HG03457 (cell line): ENCODE data around the gene TCEA2.
"Not testable (repeated sequence)": the region's sequence is repeated elsewhere in the genome, so short reads cannot be mapped to it uniquely, and the experiment has no call there.

Source experiments
- ATAC-seq: cut with Tn5 transposase; IDR thresholded peaks from one replicate; pipeline ENCODE4 v1.9.1; 2021; ENCODE audit warnings: moderate number of reproducible peaks; ENCODE audit not compliant: unreplicated experiment

TCEA2 gene

DNA sequence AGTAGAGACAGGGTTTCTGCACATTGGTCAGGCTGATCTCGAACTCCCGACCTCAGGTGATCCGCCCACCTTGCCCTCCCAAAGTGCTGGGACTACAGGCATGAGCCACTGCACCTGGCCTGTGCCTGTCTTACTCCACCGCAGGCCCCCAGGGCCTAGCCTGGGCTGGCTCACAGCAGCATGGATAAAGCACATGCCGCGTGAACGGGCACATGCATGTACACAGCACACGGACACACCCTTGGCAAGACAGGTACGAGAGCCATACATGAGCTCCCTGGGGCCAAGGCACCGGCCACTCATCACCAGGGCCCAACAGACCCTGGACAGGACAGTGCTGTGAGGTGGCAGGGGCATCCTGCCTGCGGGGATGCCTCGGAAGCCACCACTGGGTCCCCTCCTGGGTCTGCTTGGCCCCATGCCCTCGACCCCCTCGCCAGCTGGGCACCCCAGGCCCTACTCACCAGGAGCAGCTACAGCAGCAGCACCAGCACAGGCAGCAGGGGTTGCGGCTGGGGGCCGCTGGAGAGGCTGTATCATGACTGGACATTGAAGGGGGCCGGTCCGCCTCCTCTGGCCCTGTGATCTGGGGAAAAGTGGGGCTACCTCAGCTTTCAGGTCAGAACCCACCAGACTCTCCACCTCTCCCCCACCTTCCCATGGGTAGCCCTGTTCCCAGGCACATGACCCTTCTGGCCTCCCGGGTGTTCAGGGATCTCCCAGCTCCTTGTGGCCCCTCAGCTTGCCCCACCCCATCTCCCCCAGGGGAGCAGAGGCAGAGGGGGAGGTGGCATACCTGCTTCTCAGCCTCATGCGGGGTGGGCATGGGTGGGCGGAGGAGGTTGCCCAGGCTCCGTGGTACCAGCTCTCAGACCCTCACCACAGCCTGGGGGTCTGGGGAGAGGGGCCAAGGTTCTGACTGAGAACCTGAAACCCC is 13.3 kb downstream of the TCEA2 start:
- ATAC-seq = no peak

DNA sequence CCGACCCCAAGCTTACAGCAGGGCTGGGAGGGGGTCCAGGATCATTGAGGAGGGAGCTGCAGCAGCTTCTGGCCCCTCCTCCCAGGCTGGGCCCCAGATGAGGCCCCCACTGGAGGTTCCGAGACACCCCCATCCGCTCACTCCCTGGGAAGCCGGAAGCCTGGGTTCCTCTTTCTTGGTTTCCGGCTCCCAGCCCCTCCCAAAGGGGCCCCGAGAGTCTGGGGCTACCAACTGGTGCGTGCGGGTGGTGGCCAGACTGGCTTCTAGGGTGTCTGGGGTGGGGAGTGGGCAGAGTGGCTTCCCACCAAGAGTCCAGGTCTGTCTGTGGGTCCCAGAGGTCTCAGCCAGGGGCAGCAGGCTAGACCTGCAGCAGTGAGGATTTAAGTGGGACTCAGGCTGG is 14.1 kb downstream of the TCEA2 start:
- ATAC-seq = no peak

DNA sequence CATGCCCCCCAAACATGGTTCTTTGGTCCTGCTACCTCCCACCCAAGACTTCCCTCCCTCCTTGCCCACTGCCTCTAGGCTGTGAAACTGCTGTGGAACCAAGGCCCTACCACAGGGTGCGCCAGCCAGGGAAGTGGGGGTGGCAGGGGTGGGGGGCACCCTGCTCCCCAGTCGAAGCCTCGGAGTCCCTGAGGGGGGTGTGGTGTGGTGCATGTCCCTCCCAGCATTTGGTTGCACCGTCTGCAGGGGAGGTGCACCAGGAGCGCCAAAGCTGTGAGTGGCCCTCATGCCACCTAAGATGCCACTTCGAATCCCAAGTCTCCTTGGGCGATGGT is 14.5 kb downstream of the TCEA2 start:
- ATAC-seq = no peak

DNA sequence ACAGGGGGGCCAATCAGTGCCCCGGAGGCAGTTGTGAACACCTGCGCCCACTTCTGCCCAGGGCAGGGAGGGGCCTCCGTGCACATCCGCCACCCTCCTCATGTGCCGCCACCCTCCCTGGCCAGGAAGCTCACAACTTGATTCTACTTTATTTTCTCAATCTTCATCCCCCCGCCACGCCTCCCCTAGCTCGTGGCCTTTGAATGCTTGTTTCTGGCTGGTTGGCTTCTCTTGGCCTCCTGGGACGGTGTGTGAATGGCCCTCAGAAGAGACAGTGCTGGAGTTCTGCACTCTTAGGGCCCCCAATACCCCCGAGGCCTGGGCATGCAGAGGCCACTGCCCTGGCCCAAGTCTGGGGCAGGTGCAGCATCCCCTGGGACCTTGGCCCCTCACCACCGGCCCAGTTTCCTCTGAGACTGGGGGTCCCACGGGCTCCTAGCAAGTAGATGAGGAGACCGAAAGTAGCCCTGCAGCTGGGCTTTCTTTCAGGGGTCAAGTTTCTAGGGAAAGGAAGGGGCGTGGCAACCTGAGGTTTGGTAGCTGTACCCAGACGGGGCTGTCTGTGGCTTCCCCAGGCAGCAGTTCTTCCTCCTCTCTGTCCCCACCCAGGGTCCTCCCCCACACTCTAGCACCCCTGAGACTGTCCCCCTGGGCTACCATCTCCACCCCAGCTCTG is 15.0 kb downstream of the TCEA2 start:
- no peak for ATAC-seq

DNA sequence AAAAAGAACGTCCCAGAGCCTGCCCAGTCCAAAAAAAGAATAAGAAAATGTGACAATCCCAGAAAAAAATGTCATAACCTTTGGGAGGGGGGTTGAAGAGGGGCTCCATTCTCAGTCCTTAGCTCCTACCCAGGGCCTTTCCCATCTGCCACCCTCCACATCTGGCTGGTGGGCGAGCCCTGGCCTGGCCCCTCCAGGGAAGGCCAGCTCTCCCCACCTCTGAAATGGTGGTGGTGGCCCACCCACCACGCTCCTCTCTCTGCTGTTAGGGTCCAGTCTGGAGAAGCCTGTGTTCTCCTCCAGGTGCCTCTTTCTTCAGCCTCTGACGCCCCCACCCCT is 15.9 kb downstream of the TCEA2 start:
- no peak for ATAC-seq

DNA sequence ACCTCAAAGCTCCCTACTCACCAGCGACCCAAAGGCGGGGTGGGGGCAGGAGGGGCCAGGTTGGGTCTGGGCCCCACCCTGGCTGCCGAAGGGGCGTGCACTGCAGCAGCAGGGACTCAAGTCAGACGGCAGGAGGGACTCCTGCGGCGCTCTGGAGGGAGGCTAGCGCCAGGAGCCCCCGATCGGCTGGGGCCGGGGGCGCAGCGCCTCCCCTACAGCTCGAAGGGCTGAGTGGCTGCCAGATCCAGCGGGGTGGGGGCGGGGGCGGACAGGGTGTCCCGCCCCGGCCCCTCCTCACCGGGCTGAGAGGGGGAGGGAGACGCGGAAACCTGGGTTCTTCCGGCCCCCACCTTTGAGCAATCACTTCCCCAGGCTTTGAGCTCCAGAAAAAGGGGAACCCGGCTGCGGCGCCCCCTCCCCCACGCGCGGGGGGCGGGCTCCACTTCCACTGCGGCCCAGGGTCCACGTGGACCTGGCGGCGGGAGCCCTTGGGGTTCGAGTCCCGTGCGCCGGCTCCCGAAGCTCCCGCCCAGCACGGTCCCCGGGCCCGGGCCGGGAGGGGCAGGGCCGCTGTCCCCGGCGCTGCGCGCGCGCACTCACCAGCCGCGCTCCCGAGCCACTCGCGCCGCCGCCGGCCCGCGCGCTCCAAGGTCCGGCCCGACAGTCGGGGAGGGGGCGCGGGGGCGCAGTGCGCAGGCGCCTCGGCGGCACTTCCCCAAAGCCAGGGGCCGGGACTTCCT is 16.4 kb downstream of the TCEA2 start, which contains the start of gene RGS19:
Gene RGS19, minus strand, starts transcription at position 246 of the 740 bp plus-strand sequence. CDS start 2,632 bp downstream, outside the sequence.
- no peak for ATAC-seq

DNA sequence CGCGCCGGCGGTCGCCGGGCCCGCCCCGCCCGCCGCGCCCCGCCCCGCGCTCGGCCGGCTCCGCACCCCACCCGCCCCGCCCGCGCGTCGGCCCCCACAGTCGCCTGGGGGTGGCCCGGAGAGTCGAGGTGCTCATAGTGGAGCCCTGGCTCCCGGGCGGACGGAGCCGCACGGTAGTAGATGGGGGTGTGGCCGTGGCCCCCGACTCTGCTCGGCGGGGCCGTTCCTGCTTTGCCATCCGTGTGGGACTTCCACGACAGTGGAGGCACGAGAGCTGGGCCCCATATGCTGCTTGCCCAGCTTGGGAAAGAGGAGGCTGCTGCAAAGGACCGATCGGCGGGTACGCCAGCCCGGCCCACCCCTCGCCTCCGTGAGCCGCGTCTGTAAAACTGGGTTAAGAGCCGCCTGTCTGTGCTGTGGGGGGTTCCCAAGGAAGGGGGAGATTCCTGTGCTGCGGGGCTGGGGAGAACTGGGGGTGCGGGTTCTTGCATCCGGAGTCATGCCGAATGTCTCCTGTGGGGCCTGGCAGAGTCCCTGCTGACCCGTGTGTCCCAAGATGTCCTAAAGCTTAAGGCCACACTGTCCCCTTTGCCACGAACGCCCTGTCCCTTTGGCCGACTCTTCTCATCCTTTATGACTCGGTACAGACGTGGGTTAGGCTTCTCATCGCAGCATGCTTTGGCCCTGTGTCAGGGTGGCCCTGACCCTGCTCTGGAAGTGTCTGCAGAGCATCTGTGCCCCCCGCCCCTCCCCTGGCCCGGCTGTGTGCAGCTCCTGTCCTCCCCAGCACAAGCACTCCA is 17.2 kb downstream of the TCEA2 start, which contains the start of gene OPRL1:
Gene OPRL1, plus strand, starts transcription at position 70 of the 800 bp plus-strand sequence. CDS start 12,639 bp downstream, outside the sequence.
- no peak for ATAC-seq

DNA sequence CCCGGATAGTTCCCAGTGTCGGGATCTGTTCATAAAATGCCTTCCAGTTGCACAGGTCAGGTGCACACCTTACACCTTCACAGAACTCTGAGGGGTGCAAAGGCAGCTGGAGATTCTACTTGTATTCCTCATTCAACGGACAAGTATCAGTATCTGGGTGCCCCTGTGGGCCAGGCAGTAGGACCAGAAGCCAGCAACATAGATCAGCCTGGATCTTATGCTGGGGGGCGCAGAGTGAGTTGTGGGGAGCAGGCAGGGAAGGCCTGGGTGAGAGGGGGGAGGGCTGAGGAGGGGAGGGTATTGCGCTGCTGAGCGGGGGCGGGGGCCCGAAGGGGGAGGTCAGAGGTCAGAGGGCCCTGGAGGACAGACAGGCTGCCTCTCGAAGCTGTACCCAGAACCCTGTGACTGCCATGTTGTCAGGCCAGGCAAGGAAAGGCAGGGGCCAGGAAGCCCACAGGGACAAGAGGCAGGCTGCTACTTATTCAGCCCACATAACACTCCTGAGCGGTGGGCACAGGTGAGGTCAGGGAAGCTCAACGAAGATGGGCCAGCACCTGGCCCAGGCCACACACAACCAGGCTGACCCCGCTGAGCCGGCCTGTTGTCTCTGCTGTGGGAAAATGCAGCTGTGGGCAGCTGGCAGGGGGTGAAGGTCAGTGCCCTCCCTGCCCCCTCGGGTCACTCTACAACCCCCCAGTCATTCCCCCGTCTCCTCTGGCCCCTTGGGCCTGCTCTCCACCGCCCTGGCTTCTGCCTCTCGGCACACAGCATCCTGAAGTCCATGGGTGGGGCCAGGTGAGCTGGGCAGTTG is 18.0 kb downstream of the TCEA2 start:
- ATAC-seq = no peak

DNA sequence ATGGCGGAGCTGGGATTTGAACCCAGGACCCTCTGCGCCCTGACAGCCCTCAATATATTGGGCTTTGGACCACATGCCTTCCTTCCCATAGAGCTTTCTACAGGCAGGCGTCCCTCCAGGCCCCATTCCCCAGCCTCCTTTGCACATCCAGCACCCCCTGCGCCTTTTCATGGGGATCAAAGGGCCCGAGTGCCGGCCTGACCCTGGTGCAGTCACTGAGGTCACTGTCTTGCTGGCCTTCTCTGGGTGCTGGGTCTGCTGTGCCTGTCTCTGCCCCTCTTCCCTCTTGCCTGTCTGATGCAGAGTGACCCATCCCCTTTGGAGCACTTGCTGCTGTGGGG is 18.6 kb downstream of the TCEA2 start:
- no peak for ATAC-seq

DNA sequence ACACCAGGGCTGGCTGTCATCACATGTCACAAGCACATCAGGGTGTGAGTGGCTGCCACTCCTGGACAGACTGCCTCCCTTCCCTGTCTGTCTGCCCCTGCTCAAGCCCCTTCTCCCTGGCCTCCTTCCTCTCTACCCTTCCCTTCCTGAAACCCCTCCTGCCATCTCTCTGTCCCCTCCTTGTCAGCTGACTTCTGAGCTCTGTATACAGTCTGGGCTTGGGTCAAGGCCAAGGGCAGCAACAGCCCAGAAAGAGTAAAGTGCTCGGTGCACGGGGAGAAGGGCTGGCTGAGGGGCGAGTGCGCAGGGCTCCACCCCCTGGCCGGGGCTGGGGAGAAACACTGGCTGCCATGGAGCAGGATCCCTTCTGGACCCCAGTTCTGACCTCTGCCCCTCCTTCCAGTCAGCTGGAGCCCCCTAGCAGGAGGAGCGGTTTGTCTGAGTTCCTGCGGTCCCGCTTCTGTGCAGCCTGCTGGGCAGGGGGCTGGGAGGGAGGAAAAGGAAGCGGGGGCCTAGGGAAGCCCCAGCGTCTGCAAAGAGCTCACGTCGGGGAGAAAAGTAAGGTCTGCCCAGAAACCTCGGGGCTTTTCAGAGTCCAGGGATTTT is 19.2 kb downstream of the TCEA2 start:
- no peak for ATAC-seq

DNA sequence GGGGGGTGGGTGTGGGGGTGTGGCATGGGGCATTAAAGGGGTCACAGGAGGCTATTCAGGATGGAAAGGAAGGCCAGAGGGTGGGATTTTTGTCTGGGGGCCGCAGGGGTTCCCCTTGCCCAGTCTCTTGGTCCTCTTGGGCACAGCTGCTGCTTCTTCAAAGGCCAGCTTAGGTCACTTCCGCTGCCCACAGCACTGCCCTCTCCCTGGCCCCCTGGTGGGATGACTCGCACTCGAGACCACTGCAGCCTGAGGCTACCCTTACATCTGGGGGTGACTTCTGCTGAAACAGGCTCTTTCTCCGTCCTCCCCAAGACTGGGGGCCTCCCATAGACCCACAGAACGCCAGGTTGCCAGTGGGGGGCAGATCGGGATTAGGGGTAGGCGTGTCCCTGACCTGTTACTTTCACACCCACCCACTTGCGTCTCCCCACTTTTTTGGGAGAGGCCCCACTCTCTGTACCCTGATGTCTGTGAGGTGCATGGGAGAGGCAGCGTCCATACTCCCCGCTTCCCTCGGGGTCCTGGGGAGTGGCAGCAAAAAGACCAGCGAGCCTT is 19.9 kb downstream of the TCEA2 start:
- no peak for ATAC-seq

DNA sequence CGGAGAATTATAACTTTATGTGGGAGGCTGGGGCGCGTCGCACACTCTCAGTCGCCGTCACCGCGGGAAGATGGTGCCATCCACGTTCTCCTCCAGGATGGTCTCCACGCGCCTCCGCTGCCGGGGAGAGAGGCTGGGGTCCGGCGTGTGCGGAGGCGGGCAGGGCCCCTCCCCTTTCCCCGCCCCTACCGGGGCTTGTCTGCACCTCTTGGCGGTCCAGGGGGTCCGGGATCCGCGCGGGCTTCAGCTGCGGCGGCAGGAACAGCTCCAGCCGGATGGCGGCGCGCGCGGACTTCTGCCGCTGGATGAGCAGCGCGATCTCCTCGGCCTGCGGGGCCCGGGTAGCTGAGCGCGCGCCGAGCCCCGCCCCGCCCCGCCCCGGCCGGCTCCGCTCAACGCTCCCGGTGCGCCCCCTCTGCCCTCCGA is 20.4 kb downstream of the TCEA2 start:
- ATAC-seq = no peak

DNA sequence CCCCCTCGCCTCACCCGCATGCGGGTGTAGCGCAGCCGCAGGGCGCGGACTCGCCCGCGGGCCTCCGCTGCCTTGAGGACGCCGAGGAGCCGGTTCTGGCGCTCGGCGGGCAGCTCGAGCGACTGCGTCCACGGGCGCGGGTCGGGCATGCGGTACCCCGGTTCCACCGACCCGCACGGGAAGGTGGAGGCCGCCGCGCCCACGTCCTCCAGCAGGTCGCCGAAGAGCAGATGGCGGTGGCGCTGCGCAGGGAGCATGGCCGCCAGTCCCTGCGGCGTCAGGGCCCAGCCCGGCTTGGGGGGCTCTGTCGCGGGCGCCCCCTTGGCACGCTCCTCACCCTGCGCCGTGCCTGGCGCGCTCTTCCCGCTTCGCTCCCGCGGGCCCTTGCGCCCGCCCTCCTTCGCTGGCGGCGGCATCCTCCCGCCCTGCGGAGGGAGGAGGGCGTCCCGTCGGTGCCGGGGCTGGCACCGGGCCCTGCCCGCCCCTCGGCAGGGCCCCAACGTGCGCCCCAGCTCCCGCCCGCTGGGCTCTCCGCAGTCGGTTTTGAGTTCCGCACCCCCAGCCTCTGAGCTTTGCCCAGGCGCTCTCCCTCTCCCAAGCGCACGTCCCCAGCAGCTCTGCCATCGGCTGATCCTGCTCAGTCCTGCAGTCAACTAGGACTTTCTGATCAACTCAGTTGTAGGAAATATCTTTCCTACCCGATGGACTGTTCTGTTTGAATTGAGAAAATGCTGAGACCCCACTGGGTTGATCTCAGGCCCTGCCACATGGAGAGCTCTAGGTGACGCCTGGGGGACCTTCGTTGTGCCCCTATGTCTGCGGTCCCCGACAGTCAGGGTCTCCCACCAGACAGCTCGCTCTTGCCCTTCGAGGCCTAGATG is 21.0 kb downstream of the TCEA2 start, which contains the start of gene LKAAEAR1:
Gene LKAAEAR1, minus strand, starts transcription at position 595 of the 881 bp plus-strand sequence. Its CDS starts 179 bp downstream, at position 416.
- no peak for ATAC-seq

DNA sequence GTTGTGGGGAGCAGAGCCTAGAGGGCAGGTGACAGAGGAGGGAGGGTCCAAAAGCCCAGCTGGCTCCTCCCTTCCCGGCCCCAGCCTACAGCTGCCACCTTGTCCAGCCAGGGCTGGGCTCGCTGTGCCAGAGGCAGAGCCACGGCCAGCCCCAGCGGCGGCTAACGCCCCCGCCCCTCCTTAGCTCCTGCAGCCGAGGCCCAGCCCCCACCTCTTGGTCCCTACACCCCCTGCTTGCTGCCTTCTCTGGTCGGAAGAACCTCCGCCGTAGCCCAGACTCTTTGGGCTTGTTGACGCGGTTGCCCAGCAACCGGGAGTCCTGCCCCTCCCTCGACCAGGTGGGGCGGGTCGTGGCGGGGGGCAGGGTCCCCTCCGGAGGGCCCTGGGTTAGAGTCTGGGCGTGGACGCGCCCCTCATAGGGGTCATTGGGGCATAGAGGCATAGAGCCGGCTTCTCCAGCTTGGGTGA is 21.7 kb downstream of the TCEA2 start:
- no peak for ATAC-seq

DNA sequence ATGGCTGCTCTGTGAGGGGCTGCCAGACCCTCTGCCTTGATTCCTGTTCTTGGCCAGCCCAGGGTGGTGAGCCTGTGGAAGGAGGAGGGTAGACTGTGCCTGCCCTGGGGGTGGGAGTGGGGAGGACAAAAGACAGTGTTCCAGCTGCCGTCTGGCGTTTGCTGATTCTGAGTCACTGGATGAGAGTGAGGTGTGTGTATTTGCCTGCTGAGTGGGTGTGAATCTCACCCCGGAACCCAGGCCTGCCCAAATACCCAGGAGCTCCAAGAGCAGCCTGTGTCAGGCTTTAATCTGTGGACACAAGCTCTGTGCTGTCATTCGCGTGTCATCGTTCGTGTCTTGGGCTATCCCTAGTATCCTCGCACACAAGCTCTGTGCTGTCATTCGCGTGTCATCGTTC is 23.8 kb downstream of the TCEA2 start:
- no peak for ATAC-seq

DNA sequence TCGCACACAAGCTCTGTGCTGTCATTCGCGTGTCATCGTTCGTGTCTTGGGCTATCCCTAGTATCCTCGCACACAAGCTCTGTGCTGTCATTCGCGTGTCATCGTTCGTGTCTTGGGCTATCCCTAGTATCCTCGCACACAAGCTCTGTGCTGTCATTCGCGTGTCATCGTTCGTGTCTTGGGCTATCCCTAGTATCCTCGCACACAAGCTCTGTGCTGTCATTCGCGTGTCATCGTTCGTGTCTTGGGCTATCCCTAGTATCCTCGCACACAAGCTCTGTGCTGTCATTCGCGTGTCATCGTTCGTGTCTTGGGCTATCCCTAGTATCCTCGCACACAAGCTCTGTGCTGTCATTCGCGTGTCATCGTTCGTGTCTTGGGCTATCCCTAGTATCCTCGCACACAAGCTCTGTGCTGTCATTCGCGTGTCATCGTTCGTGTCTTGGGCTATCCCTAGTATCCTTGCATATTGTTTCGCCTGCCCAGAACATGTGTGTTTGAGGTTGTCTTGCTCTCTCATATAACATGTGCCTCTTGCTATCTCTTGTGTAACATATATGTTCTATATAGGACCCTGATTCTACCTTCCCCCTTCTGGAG is 24.3 kb downstream of the TCEA2 start:
- ATAC-seq = not testable (repeated sequence)

DNA sequence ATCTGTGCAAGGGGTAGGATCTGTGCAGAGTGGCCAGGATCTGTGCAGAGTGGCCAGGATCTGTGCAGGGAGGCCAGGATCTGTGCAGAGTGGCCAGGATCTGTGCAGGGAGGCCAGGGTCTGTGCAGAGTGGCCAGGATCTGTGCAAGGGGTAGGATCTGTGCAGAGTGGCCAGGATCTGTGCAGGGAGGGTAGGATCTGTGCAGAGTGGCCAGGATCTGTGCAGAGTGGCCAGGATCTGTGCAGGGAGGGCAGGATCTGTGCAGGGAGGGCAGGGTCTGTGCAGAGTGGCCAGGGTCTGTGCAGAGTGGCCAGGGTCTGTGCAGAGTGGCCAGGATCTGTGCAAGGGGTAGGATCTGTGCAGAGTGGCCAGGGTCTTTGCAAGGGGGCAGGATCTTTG is 25.6 kb downstream of the TCEA2 start:
- not testable (repeated sequence) for ATAC-seq

DNA sequence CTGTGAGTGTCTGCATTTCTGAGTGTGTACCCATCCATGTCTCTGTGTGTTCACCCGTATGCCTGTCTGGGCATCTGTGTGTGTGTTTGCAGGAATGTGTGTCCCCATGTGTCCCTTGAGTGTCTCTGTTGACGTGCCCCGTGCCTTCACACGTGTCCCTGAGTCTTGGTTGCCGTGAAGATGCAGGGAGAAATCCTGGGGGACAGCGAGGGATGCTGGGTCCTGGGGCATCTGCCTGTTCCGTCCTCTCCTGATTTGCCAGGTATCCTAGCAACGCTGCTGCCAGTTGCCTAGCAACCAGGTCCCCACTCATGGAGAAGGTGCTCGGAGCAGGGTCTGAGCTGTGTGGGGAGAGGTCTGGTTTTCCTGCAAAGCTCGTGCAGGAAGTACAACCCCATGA is 27.2 kb downstream of the TCEA2 start:
- ATAC-seq = no peak
